GM12872 (cell line): ENCODE measurements around the gene SOCS3.

Experiments
- CTCF ChIP-seq: IDR thresholded peaks from 3 replicates; pipeline ENCODE4 v1.5.1; 2011; ENCODE audit warnings: low read depth, mild to moderate bottlenecking, low read length, moderate library complexity; ENCODE audit not compliant: insufficient read depth

Gene SOCS3

DNA sequence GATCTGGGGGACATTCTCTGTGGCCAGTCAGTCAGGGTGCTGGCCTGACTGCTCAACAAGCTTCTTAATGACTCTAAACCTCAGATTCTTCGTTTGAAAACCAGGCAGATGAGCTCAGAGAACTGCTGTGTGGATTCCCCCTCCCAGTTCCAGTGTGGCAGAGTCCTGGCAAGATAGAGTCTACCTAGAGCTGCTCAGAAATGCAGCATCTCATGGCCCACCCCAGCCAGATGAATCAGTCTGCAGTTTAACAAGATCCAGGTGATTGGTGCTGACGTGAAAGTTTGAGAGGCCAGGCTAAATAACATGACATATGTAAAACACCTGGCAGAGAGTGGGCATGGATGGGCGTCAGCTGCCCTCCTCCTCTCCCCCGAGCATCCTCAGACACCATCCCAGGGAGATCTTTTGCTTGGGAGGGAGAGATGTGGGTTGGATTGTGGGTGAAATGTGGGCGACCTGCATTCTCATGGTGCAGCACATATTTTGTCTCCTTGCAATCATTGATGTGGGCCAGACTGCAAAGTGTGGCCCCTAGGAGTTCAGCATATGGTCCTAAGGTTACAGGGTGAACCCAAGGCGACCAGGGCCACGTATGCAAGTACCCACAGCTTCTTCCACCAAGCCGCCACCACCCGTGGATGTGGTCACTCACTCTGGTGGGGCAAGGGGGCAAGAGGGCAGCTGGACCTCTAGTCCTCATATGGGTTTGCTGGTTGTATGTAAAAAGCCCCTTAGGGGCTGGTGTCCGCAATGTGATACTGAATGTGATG, 19.5 kb downstream of the SOCS3 start:
- no peak for TF ChIP-seq CTCF

DNA sequence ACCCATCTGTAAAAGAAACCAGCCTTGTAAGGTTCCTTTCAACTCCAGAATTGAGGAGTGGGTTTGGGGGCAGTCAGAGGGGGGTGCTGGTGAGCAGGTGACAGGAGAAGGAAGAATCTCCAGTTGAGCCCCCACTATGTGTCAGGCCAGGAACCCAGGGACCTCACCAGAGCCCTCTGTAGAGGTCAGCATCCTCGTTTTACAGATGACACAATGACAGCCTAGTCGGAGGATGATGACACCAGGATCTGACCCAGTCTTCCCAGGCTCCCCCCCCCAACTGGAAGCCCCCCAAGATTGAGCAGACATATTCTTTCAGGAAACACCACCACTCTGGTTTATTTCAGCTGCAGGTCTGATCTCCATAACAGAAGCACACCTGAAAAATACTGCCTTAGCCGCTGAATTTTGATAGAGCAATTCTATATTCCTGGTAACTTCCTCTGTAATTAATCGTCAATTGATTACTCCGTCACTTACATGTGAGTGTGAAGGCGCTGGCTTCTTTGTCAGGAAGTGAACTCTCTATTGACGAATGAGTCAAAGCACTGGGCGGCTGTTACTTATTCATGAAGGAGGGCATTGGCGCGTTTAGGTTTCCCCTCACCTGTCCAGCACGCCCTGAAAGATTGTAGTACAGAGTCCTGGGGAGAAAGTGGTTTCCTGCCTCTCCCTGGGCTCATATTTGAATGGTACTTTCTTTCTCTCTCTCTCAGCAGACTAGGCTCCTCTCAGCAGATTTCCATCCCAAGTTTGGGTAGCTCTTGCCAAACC, 21.2 kb downstream of the SOCS3 start:
- TF ChIP-seq CTCF, result no peak

DNA sequence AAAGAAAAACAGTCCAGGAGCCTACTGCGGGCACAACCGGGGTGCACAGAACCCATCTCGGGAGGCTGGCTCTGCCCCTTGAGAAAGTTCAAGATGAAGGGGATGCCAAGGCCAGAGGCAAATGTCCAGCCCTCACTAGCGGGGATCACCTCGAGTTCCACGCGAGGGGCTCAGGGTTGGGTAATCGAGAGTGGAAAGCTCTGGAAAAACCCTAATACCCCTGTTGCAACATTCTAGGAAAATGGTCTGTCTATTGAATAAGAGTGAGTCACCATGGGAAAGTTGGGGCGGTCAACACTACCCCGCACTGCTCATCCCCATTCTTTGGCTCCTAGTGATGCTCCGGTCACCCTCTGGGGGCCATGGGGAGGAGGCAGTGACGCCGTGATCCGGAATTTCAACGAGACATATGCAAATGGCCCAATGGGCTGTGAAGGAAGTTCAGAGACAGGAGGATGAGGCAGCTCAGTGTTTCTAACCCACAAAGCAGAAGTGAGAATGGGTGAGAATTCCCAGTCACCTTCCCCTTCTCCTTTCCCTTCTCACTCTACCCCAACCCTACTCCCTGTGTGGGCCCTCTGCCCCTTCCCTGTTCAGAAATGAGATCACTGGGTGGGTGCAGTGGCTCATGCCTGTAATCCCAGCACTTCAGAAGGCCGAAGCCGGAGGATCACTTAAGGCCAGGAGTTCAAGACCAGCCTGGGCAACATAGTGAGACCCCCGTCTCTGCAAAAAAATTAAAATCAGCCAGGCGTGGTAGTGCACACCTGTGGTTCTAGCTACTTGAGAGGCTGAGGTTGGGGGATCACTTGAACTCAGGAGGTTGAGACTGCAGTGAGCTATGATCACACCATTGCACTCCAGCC, 22.4 kb downstream of the SOCS3 start:
- no peak for TF ChIP-seq CTCF

GRCh38 chr17:78335209-78335608, 24.7 kb downstream of the SOCS3 start:
- no peak for TF ChIP-seq CTCF

DNA sequence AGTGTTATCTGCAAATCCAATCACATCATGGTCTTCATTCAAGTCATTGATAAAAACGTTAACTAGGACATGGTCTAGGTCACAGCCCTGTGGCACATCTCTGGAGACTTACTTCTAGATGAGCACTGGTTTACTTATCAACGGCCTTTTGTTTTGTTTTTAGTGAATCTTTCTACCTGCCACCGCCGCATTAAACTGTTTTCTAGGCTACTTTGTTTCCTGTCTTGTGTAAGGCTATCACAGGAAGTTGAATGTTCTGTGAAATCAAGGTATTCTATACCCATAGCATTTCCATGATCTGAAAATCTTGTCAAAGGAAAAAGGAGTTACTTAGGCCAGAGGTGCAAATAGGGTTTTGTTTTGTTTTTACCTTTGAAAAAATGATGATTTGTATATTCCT, 26.9 kb downstream of the SOCS3 start:
- TF ChIP-seq CTCF, result no peak

DNA sequence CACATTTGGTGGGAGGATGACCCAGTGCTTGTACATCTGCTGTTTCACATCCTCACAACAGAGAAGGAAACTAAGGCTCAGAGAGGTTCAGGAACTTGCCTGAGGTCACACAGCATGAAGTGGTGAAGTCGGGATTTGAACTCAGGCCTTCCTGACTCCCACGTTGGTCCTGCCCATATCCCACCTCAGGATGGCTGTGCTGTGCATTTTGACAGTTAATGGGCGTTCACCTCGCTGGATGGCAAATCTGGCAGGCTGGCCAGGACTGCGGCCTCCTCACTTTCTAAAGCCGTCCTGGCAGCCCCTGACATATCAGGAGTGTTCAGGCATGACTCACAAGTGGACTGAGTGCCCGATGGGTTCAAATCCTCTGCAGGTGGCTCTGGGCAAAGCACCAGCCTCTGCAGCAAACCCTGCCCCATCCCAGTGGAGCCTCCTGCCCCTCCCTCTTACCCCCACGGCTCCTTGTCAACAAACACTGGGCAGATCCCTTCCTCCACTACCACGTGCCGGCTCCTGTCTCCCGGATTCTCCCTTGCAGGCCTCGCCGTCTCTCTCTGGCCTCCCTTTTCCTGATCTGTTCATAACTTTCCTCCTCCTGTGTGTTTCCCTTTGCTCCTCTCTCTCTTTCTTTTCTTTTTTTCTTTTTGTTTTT, 29.2 kb downstream of the SOCS3 start:
- no peak for TF ChIP-seq CTCF
